HepG2 (cell line): ENCODE results near the gene ARID1A. TPM values are rescaled to one million over a fixed set of nuclear protein-coding genes. Genes with fewer than 3 reads are reported as not detected.

Experiments
- AKNA ChIP-seq: sonication (generic); formaldehyde crosslinking; IDR thresholded peaks from 2 replicates; pipeline ENCODE4 v1.4.0; 2020; ENCODE audit warnings: missing genetic modification reagents, borderline replicate concordance
- ATF7 ChIP-seq, 2 experiments: fragments of 450-650 bp in 1 of 2; sonication (generic) in 1 of 2; formaldehyde crosslinking in 1 of 2; IDR thresholded peaks; 2 replicates each; pipeline versions ENCODE4 v1.4.0 to v1.6.1; 2016 to 2020; ENCODE audit warnings: antibody characterized with exemption in 1 of 2, mild to moderate bottlenecking in 1 of 2, missing genetic modification reagents in 1 of 2
- CSRNP1 ChIP-seq: sonication (generic); formaldehyde crosslinking; IDR thresholded peaks from 2 replicates; pipeline ENCODE4 v1.8.1; 2023; ENCODE audit warnings: mild to moderate bottlenecking, missing genetic modification reagents
- KAT7 ChIP-seq: IDR thresholded peaks from 2 replicates; pipeline ENCODE4 v1.6.1; 2018; ENCODE audit warnings: borderline replicate concordance, missing compliant biosample characterization
- PHF21A ChIP-seq: sonication (generic); formaldehyde crosslinking; IDR thresholded peaks from 2 replicates; pipeline ENCODE4 v1.5.0; 2020; ENCODE audit warnings: mild to moderate bottlenecking, missing genetic modification reagents
- RBFOX2 ChIP-seq: fragments of 200-400 bp; formaldehyde crosslinking; IDR thresholded peaks from 2 replicates; pipeline ENCODE4 v1.6.1; 2017; ENCODE audit warnings: low read depth, mild to moderate bottlenecking, low read length
- RFX5 ChIP-seq: IDR thresholded peaks from 2 replicates; pipeline ENCODE4 v1.6.1; 2011; ENCODE audit warnings: low read depth, low read length, improper control_type of control experiment
- SRSF1 ChIP-seq: fragments of 200-400 bp; formaldehyde crosslinking; optimal IDR thresholded peaks from 2 replicates; pipeline ENCODE3; 2017; ENCODE audit warnings: mild to moderate bottlenecking, low read depth, low read length, moderate library complexity
- TIGD3 ChIP-seq: sonication (generic); formaldehyde crosslinking; IDR thresholded peaks from 2 replicates; pipeline ENCODE4 v1.5.1; 2020; ENCODE audit warnings: mild to moderate bottlenecking, missing genetic modification reagents, borderline replicate concordance
- ZNF256 ChIP-seq: sonication (generic); formaldehyde crosslinking; conservative IDR thresholded peaks from 2 replicates; pipeline ENCODE4 v1.4.0; 2020; ENCODE audit warnings: missing genetic modification reagents
- ZNF260 ChIP-seq: sonication (generic); formaldehyde crosslinking; IDR thresholded peaks from 2 replicates; pipeline ENCODE4 v1.4.0; 2020; ENCODE audit warnings: missing genetic modification reagents, low read depth, mild to moderate bottlenecking, borderline replicate concordance
- ZNF263 ChIP-seq: sonication (generic); formaldehyde crosslinking; IDR thresholded peaks from 2 replicates; pipeline ENCODE4 v1.4.0; 2020; ENCODE audit warnings: missing genetic modification reagents
- ZNF33A ChIP-seq: sonication (generic); formaldehyde crosslinking; IDR thresholded peaks from 2 replicates; pipeline ENCODE4 v1.5.1; 2020; ENCODE audit warnings: missing genetic modification reagents, mild to moderate bottlenecking, moderate library complexity, borderline replicate concordance
- ZNF574 ChIP-seq: sonication (generic); formaldehyde crosslinking; IDR thresholded peaks from 2 replicates; pipeline ENCODE4 v1.4.0; 2020; ENCODE audit warnings: missing genetic modification reagents
- ZNF616 ChIP-seq: sonication (generic); formaldehyde crosslinking; IDR thresholded peaks from 2 replicates; pipeline ENCODE4 v1.5.0; 2020; ENCODE audit warnings: low read depth, mild to moderate bottlenecking, missing genetic modification reagents
- ZNF891 ChIP-seq: sonication (generic); formaldehyde crosslinking; IDR thresholded peaks from 2 replicates; pipeline ENCODE4 v1.5.0; 2020; ENCODE audit warnings: mild to moderate bottlenecking, missing genetic modification reagents
- ZSCAN25 ChIP-seq: sonication (generic); formaldehyde crosslinking; IDR thresholded peaks from 2 replicates; pipeline ENCODE4 v1.8.0; 2022; ENCODE audit warnings: mild to moderate bottlenecking, missing genetic modification reagents
- polyA plus RNA-seq, 8 experiments: library from polyadenylated mRNA; depleted of rRNA in 3 of 8; stranded (reverse) in 7 of 8; unstranded in 1 of 8; fragments of >200 nt; fragmentation: Illumina TruSeq in 4 of 8; extraction: Trizol in 4 of 8; gene quantifications; 2 replicates each; pipeline versions ENCODE4 v1.2.1 to v1.2.3, GENCODE V29; 2011 to 2016; ENCODE audit warnings: low read depth in 4 of 8, missing spikeins in 1 of 8, mixed read lengths in 1 of 8; ENCODE audit not compliant: insufficient read depth in 1 of 8
- total RNA-seq, 5 experiments: library from RNA; depleted of rRNA; stranded (reverse); fragments of >200 nt; fragmentation: Illumina TruSeq; extraction: Trizol; gene quantifications; 2 replicates each; pipeline ENCODE4 v1.2.3, GENCODE V29; 2016; ENCODE audit warnings: low read depth in 1 of 5

The ARID1A gene
- total and polyA plus RNA-seq, 2 of the 13 experiments (the other 11 are each of a cell fraction or from before 2014, with no cell fraction given) = 11.9 to 15.9 TPM

- TF ChIP-seq ZNF891 (CRISPR knock-in tag) (peak; percentile 60; the same call in 1 of the 2 replicates), PHF21A (peak; percentile 83), KAT7 (CRISPR knock-in tag) (peak; percentile 87; the same call in 1 of the 2 replicates), CSRNP1 (CRISPR knock-in tag) (peak; percentile 62; the same call in 1 of the 2 replicates), RFX5 (peak; percentile 60; the same call in 1 of the 2 replicates), ZNF256 (no peak), SRSF1 (peak; percentile 63), ZNF260 (CRISPR knock-in tag) (no peak), ATF7 (IDR thresholded peaks at IDR 0.05) (no peak), ATF7 (CRISPR knock-in tag; IDR thresholded peaks at IDR 0.05) (peak; percentile 9; the same call in 1 of the 2 replicates), ZNF33A (CRISPR knock-in tag) (no peak), AKNA (CRISPR knock-in tag) (0 out of 2 replicates have a peak, but pooled peaks have one; percentile 46), TIGD3 (CRISPR knock-in tag) (peak; percentile 26; the same call in 1 of the 2 replicates), ZNF574 (peak; percentile 88), ZSCAN25 (peak; percentile 48; the same call in 1 of the 2 replicates), ZNF616 (no peak), RBFOX2 (peak; percentile 24; the same call in 1 of the 2 replicates), ZNF263 (CRISPR knock-in tag) (peak; percentile 84; the same call in 1 of the 2 replicates)
Measured at GRCh38 chr1:26692793-26693490, 2.9 kb upstream of the ARID1A start (continued).
